Measurements from ENCODE around the gene ITPRID1. TPM values are rescaled to one million over a fixed set of nuclear protein-coding genes. Genes with fewer than 3 reads are reported as not detected.

ITPRID1 gene
- total RNA-seq, 1 experiment from 2014 or later = not detected

DNA sequence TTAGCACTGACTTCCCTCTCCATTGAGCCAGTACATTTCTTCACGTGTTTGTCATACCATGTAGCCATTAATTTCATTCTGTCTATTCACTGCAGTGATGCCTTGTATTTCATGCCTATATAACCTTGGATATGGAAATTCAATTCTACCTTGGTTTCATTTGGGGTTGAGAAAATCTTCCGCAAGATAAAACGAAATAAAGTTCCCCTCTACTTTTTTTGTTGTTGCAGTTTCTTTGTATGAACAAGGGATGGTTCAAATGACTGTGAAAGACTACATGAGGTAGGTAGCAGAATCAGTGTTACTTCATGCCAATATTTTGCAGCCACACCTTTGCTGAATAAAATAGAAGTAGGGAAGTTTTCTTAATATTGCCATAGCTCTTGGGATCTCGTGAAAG is 55.6 kb downstream of the ITPRID1 start:
- TF ChIP-seq, protein P1, sequence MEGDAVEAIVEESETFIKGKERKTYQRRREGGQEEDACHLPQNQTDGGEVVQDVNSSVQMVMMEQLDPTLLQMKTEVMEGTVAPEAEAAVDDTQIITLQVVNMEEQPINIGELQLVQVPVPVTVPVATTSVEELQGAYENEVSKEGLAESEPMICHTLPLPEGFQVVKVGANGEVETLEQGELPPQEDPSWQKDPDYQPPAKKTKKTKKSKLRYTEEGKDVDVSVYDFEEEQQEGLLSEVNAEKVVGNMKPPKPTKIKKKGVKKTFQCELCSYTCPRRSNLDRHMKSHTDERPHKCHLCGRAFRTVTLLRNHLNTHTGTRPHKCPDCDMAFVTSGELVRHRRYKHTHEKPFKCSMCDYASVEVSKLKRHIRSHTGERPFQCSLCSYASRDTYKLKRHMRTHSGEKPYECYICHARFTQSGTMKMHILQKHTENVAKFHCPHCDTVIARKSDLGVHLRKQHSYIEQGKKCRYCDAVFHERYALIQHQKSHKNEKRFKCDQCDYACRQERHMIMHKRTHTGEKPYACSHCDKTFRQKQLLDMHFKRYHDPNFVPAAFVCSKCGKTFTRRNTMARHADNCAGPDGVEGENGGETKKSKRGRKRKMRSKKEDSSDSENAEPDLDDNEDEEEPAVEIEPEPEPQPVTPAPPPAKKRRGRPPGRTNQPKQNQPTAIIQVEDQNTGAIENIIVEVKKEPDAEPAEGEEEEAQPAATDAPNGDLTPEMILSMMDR (IDR thresholded peaks at IDR 0.05; ENCODE audit: unreplicated experiment) = no peak
- BruUV-seq (replicated peaks) = no TSS peak
- Mint-ChIP-seq H3K9me3 (ENCODE audit: unreplicated experiment) (no peaks in the 10 kb centered on the region), H3K4me1 (ENCODE audit: insufficient read depth, unreplicated experiment) (no peaks in the 10 kb centered on the region), H3K4me3 (ENCODE audit: unreplicated experiment) (no peak overlapping the region), H3K36me3 (ENCODE audit: insufficient read depth, unreplicated experiment) (no peaks in the 10 kb centered on the region), H3K27ac (ENCODE audit: low read depth, unreplicated experiment) (no peak overlapping the region), H3K27me3 (ENCODE audit: insufficient read depth, unreplicated experiment) (no peaks in the 10 kb centered on the region)
- DNase-seq (ENCODE audit: unreplicated experiment) = no peak
- intact Hi-C loops (cut with micrococcal nuclease) = no loop called here
- ChIA-PET CTCF (interaction anchor here (1.3 kb wide), 1 partner anchor 126 kb away, joined by 7 read pairs; no protein-coding TSS in a partner anchor), POLR2A (no interaction called here)

DNA sequence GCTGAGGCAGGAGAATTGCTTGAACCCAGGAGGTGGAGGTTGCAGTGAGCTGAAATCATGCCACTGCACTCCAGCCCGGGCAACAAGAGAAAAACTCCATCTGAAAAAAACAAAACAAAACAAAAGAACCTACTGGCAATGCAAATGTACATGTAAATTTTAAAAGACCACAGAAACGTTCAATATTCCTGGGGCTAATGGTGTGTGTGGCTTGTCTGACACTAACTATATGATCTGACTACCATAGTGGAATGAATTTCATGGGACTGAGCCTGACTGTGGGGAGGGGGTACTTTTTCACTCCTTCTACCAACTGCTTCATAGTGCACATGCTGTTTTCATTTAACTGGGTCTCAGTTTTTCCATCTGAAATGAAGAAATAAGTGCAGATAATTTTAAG is 69.6 kb downstream of the ITPRID1 start:
- no peak for DNase-seq (ENCODE audit: unreplicated experiment)
- Mint-ChIP-seq H3K4me1 (ENCODE audit: insufficient read depth, unreplicated experiment) (no peaks in the 10 kb centered on the region), H3K9me3 (ENCODE audit: unreplicated experiment) (no peaks in the 10 kb centered on the region), H3K36me3 (ENCODE audit: insufficient read depth, unreplicated experiment) (no peaks in the 10 kb centered on the region), H3K27me3 (ENCODE audit: insufficient read depth, unreplicated experiment) (no peaks in the 10 kb centered on the region), H3K4me3 (ENCODE audit: unreplicated experiment) (no peak overlapping the region), H3K27ac (ENCODE audit: low read depth, unreplicated experiment) (no peak overlapping the region)
- intact Hi-C loops (cut with micrococcal nuclease) = no loop called here
- TF ChIP-seq, protein P1 (IDR thresholded peaks at IDR 0.05; ENCODE audit: unreplicated experiment) = no peak
- CTCF ChIA-PET = interaction anchor here (0.6 to 1.8 kb wide), 3 partner anchors 51 to 745 kb away, joined by 3 to 4 read pairs (median 3); no protein-coding TSS in a partner anchor
- BruUV-seq (replicated peaks) = no TSS peak
- POLR2A ChIA-PET = no interaction called here

DNA sequence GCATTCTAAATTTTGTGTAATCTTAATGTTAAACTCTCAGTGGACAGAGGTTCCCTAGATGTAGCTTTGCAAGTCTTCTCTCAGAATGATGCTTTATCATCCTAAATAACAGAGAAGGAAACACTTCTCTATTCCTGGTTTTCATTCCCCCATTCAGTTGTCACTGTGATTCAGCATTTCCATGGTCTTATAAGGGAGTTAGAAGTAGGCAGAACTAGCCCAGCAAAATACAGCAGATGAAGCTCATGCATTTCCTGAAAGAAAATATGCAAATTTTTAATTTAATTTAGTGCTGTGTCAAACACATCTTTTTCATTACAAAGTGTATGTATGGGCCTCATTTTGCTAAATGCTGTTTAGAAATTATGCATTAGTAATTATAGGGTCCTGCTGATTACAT is 70.1 kb downstream of the ITPRID1 start:
- Mint-ChIP-seq H3K4me3 (ENCODE audit: unreplicated experiment) (no peak overlapping the region), H3K36me3 (ENCODE audit: insufficient read depth, unreplicated experiment) (no peaks in the 10 kb centered on the region), H3K9me3 (ENCODE audit: unreplicated experiment) (peaks cover under 1% of the 10 kb centered on the region), H3K27me3 (ENCODE audit: insufficient read depth, unreplicated experiment) (no peaks in the 10 kb centered on the region), H3K4me1 (ENCODE audit: insufficient read depth, unreplicated experiment) (no peaks in the 10 kb centered on the region), H3K27ac (ENCODE audit: low read depth, unreplicated experiment) (no peak overlapping the region)
- no TSS peak for BruUV-seq (replicated peaks)
- CTCF ChIA-PET = interaction anchor here (0.6 to 1.8 kb wide), 2 partner anchors 141 to 745 kb away, joined by 3 to 4 read pairs; no protein-coding TSS in a partner anchor
- intact Hi-C loops (cut with micrococcal nuclease) = no loop called here
- POLR2A ChIA-PET = no interaction called here
- TF ChIP-seq, protein P1 (IDR thresholded peaks at IDR 0.05; ENCODE audit: unreplicated experiment) = no peak
- no peak for DNase-seq (ENCODE audit: unreplicated experiment)

DNA sequence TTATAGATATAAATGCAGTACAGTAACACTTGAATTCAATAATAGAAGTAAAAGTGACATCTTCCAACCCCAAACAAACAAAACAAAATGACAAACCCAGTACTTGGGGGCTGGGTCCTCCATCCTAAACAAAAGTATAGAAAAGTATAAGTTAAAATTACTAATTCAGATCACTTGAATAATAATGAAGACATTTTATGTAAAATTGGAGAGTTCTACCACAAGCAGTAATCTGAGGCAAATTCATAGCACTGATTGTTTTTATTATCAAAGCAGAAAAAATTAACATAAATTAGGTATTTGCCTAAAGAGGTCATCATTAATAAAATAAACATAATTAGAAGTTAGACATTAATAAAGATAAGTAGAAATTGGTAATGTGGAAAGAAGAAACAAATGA is 81.5 kb downstream of the ITPRID1 start:
- Mint-ChIP-seq H3K4me1 (ENCODE audit: insufficient read depth, unreplicated experiment) (no peaks in the 10 kb centered on the region), H3K9me3 (ENCODE audit: unreplicated experiment) (no peaks in the 10 kb centered on the region), H3K4me3 (ENCODE audit: unreplicated experiment) (no peak overlapping the region), H3K27me3 (ENCODE audit: insufficient read depth, unreplicated experiment) (no peaks in the 10 kb centered on the region), H3K36me3 (ENCODE audit: insufficient read depth, unreplicated experiment) (peaks cover 5% of the 10 kb centered on the region), H3K27ac (ENCODE audit: low read depth, unreplicated experiment) (no peak overlapping the region)
- no peak for DNase-seq (ENCODE audit: unreplicated experiment)
- CTCF ChIA-PET = no interaction called here
- intact Hi-C loops (cut with micrococcal nuclease) = no loop called here
- TF ChIP-seq, protein P1 (IDR thresholded peaks at IDR 0.05; ENCODE audit: unreplicated experiment) = no peak
- POLR2A ChIA-PET = no interaction called here
- no TSS peak for BruUV-seq (replicated peaks)
